HepG2 (cell line): Measurements from ENCODE around the gene SYNC. TPM values are rescaled to one million over a fixed set of nuclear protein-coding genes. Genes with fewer than 3 reads are reported as not detected.
A peak's percentile ranks its signal among the peaks of the same experiment; 100 is the strongest.

Experiments used
- AKAP8 ChIP-seq: sonication (generic); formaldehyde crosslinking; IDR thresholded peaks from 2 replicates; pipeline ENCODE4 v1.5.1; 2020; ENCODE audit warnings: mild to moderate bottlenecking, missing genetic modification reagents
- ATM ChIP-seq: fragments of 450-650 bp; IDR thresholded peaks from 2 replicates; pipeline ENCODE4 v1.7.1; 2017; ENCODE audit warnings: mild to moderate bottlenecking, borderline replicate concordance
- DNMT1 ChIP-seq: sonication (generic); formaldehyde crosslinking; IDR thresholded peaks from 2 replicates; pipeline ENCODE4 v1.5.1; 2020; ENCODE audit warnings: mild to moderate bottlenecking, missing genetic modification reagents
- DNMT3B ChIP-seq: conservative IDR thresholded peaks from 2 replicates; pipeline ENCODE4 v1.6.1; 2016; ENCODE audit warnings: missing biosample characterization, control low read depth
- FOXA1 ChIP-seq, 2 experiments: fragments of 450-650 bp in 1 of 2; sonication (generic) in 1 of 2; formaldehyde crosslinking in 1 of 2; IDR thresholded peaks; 2 replicates each; pipeline versions ENCODE4 v1.4.0 to v1.6.1; 2016 to 2020; ENCODE audit warnings: missing genetic modification reagents in 1 of 2
- FOXA3 ChIP-seq: IDR thresholded peaks from 2 replicates; pipeline ENCODE4 v1.6.1; 2016; ENCODE audit warnings: missing genetic modification reagents, missing compliant biosample characterization
- KDM5A ChIP-seq: fragments of 200-600 bp; sonication (generic); IDR thresholded peaks from 2 replicates; pipeline ENCODE4 v1.7.0; 2018; ENCODE audit warnings: antibody characterized with exemption, mild to moderate bottlenecking, low read length, borderline replicate concordance
- KLF13 ChIP-seq: sonication (generic); formaldehyde crosslinking; IDR thresholded peaks from 2 replicates; pipeline ENCODE4 v1.4.0; 2020; ENCODE audit warnings: mild to moderate bottlenecking, missing genetic modification reagents
- MAF1 ChIP-seq: sonication (generic); formaldehyde crosslinking; IDR thresholded peaks from 2 replicates; pipeline ENCODE4 v1.5.0; 2020; ENCODE audit warnings: missing genetic modification reagents, borderline replicate concordance
- MLLT10 ChIP-seq: sonication (generic); formaldehyde crosslinking; IDR thresholded peaks from 2 replicates; pipeline ENCODE4 v1.4.0; 2020; ENCODE audit warnings: missing genetic modification reagents
- NPAS2 ChIP-seq: sonication (generic); formaldehyde crosslinking; IDR thresholded peaks from 2 replicates; pipeline ENCODE4 v1.8.0; 2022; ENCODE audit warnings: mild to moderate bottlenecking, missing genetic modification reagents, borderline replicate concordance
- RBM22 ChIP-seq: fragments of 200-400 bp; formaldehyde crosslinking; optimal IDR thresholded peaks from 2 replicates; pipeline ENCODE3; 2017; ENCODE audit warnings: mild to moderate bottlenecking, low read length, moderate library complexity
- SMAD1 ChIP-seq: sonication (generic); formaldehyde crosslinking; IDR thresholded peaks from 2 replicates; pipeline ENCODE4 v1.4.0; 2020; ENCODE audit warnings: missing genetic modification reagents, low read depth, mild to moderate bottlenecking, borderline replicate concordance
- SMYD3 ChIP-seq: sonication (generic); formaldehyde crosslinking; IDR thresholded peaks from 2 replicates; pipeline ENCODE4 v1.8.1; 2023; ENCODE audit warnings: mild to moderate bottlenecking, missing genetic modification reagents
- SP5 ChIP-seq: IDR thresholded peaks from 2 replicates; pipeline ENCODE4 v1.6.1; 2016; ENCODE audit warnings: low read depth, borderline replicate concordance
- TARDBP ChIP-seq: sonication (generic); formaldehyde crosslinking; IDR thresholded peaks from 2 replicates; pipeline ENCODE4 v1.8.0; 2022; ENCODE audit warnings: mild to moderate bottlenecking, missing genetic modification reagents
- ZBTB3 ChIP-seq: sonication (generic); formaldehyde crosslinking; IDR thresholded peaks from 2 replicates; pipeline ENCODE4 v1.4.0; 2020; ENCODE audit warnings: low read depth, mild to moderate bottlenecking, moderate library complexity, missing genetic modification reagents, borderline replicate concordance
- ZNF138 ChIP-seq: sonication (generic); formaldehyde crosslinking; IDR thresholded peaks from 2 replicates; pipeline ENCODE4 v1.5.0; 2020; ENCODE audit warnings: mild to moderate bottlenecking, low read depth, missing genetic modification reagents
- ZNF160 ChIP-seq: sonication (generic); formaldehyde crosslinking; IDR thresholded peaks from 2 replicates; pipeline ENCODE4 v1.8.0; 2022; ENCODE audit warnings: mild to moderate bottlenecking, inconsistent platforms, missing genetic modification reagents
- ZNF263 ChIP-seq: sonication (generic); formaldehyde crosslinking; IDR thresholded peaks from 2 replicates; pipeline ENCODE4 v1.4.0; 2020; ENCODE audit warnings: missing genetic modification reagents
- ZNF333 ChIP-seq: sonication (generic); formaldehyde crosslinking; IDR thresholded peaks from 2 replicates; pipeline ENCODE4 v1.4.0; 2020; ENCODE audit warnings: mild to moderate bottlenecking, missing genetic modification reagents, borderline replicate concordance
- ZNF589 ChIP-seq: sonication (generic); formaldehyde crosslinking; conservative IDR thresholded peaks from 2 replicates; pipeline ENCODE4 v1.8.0; 2022; ENCODE audit warnings: mild to moderate bottlenecking, moderate library complexity, missing genetic modification reagents
- polyA plus RNA-seq, 8 experiments: library from polyadenylated mRNA; depleted of rRNA in 3 of 8; stranded (reverse) in 7 of 8; unstranded in 1 of 8; fragments of >200 nt; fragmentation: Illumina TruSeq in 4 of 8; extraction: Trizol in 4 of 8; gene quantifications; 2 replicates each; pipeline versions ENCODE4 v1.2.1 to v1.2.3, GENCODE V29; 2011 to 2016; ENCODE audit warnings: low read depth in 4 of 8, missing spikeins in 1 of 8, mixed read lengths in 1 of 8; ENCODE audit not compliant: insufficient read depth in 1 of 8
- total RNA-seq, 5 experiments: library from RNA; depleted of rRNA; stranded (reverse); fragments of >200 nt; fragmentation: Illumina TruSeq; extraction: Trizol; gene quantifications; 2 replicates each; pipeline ENCODE4 v1.2.3, GENCODE V29; 2016; ENCODE audit warnings: low read depth in 1 of 5
- TF ChIP-seq, protein P1 (sequence below): sonication (generic); formaldehyde crosslinking; IDR thresholded peaks from 2 replicates; pipeline ENCODE4 v1.4.0; 2020; ENCODE audit warnings: mild to moderate bottlenecking, missing genetic modification reagents
- TF ChIP-seq, protein P2 (sequence below): sonication (generic); formaldehyde crosslinking; IDR thresholded peaks from 2 replicates; pipeline ENCODE4 v1.4.0; 2020; ENCODE audit warnings: missing genetic modification reagents, mild to moderate bottlenecking, borderline replicate concordance

The SYNC gene
- total and polyA plus RNA-seq, 2 of the 13 experiments (the other 11 are each of a cell fraction or from before 2014, with no cell fraction given) = 2.4 to 5.4 TPM

DNA sequence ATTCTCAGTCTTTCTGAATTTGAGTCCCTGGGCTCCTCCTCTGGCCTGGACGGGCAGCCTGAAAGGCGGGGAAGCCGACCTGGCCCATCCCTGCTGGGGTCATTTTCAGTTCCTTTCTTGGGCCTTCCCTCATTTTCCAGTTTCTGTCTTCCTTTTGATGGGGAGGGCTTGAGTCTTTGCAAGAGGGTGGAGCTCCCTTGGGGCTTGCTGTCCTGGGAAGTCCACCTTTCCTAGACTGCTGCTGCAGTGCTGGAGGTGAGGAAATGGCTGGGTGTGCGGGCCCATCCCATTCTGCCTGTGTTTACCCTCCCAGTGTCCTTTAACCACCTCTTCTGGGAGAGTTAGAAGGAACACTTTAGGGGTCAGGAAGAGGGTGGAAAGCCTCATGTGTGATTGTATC, 40.4 kb upstream of the SYNC start (continued):
- TF ChIP-seq FOXA3 (CRISPR knock-in tag) (peak; percentile 46), NPAS2 (CRISPR knock-in tag) (no peak), DNMT1 (no peak), ATM (no peak), AKAP8 (0 out of 2 replicates have a peak, but pooled peaks have one; percentile 18), MAF1 (no peak), SMYD3 (CRISPR knock-in tag) (no peak), ZNF138 (no peak), FOXA1 (IDR thresholded peaks at IDR 0.05) (no peak), FOXA1 (CRISPR knock-in tag; IDR thresholded peaks at IDR 0.05) (peak; percentile 59), DNMT3B (CRISPR knock-in tag) (no peak), SMAD1 (CRISPR knock-in tag) (no peak), KDM5A (no peak), ZNF160 (CRISPR knock-in tag) (no peak), ZNF589 (CRISPR knock-in tag) (no peak), ZNF333 (CRISPR knock-in tag) (no peak), TARDBP (no peak), ZNF263 (CRISPR knock-in tag) (no peak), SP5 (CRISPR knock-in tag) (peak; percentile 24; the same call in 1 of the 2 replicates), RBM22 (no peak), MLLT10 (no peak), KLF13 (no peak), ZBTB3 (CRISPR knock-in tag) (no peak)
- TF ChIP-seq, protein P1, sequence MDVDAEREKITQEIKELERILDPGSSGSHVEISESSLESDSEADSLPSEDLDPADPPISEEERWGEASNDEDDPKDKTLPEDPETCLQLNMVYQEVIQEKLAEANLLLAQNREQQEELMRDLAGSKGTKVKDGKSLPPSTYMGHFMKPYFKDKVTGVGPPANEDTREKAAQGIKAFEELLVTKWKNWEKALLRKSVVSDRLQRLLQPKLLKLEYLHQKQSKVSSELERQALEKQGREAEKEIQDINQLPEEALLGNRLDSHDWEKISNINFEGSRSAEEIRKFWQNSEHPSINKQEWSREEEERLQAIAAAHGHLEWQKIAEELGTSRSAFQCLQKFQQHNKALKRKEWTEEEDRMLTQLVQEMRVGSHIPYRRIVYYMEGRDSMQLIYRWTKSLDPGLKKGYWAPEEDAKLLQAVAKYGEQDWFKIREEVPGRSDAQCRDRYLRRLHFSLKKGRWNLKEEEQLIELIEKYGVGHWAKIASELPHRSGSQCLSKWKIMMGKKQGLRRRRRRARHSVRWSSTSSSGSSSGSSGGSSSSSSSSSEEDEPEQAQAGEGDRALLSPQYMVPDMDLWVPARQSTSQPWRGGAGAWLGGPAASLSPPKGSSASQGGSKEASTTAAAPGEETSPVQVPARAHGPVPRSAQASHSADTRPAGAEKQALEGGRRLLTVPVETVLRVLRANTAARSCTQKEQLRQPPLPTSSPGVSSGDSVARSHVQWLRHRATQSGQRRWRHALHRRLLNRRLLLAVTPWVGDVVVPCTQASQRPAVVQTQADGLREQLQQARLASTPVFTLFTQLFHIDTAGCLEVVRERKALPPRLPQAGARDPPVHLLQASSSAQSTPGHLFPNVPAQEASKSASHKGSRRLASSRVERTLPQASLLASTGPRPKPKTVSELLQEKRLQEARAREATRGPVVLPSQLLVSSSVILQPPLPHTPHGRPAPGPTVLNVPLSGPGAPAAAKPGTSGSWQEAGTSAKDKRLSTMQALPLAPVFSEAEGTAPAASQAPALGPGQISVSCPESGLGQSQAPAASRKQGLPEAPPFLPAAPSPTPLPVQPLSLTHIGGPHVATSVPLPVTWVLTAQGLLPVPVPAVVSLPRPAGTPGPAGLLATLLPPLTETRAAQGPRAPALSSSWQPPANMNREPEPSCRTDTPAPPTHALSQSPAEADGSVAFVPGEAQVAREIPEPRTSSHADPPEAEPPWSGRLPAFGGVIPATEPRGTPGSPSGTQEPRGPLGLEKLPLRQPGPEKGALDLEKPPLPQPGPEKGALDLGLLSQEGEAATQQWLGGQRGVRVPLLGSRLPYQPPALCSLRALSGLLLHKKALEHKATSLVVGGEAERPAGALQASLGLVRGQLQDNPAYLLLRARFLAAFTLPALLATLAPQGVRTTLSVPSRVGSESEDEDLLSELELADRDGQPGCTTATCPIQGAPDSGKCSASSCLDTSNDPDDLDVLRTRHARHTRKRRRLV (CRISPR knock-in tag) = no peak
- TF ChIP-seq, protein P2, sequence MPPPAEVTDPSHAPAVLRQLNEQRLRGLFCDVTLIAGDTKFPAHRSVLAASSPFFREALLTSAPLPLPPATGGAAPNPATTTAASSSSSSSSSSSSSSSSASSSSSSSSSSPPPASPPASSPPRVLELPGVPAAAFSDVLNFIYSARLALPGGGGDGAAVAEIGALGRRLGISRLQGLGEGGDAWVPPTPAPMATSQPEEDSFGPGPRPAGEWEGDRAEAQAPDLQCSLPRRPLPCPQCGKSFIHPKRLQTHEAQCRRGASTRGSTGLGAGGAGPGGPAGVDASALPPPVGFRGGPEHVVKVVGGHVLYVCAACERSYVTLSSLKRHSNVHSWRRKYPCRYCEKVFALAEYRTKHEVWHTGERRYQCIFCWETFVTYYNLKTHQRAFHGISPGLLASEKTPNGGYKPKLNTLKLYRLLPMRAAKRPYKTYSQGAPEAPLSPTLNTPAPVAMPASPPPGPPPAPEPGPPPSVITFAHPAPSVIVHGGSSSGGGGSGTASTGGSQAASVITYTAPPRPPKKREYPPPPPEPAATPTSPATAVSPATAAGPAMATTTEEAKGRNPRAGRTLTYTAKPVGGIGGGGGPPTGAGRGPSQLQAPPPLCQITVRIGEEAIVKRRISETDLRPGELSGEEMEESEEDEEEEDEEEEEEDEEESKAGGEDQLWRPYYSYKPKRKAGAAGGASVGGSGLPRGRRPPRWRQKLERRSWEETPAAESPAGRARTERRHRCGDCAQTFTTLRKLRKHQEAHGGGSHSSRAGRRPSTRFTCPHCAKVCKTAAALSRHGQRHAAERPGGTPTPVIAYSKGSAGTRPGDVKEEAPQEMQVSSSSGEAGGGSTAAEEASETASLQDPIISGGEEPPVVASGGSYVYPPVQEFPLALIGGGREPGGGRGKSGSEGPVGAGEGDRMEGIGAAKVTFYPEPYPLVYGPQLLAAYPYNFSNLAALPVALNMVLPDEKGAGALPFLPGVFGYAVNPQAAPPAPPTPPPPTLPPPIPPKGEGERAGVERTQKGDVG (CRISPR knock-in tag) = no peak
